Ishikawa (cell line): ENCODE results near the gene HIVEP1.

Experiments used
- CEBPB ChIP-seq: IDR thresholded peaks from 2 replicates; pipeline ENCODE4 v1.6.1; 2012
- CREB1 ChIP-seq: IDR thresholded peaks from 2 replicates; pipeline ENCODE4 v1.6.1; 2012; ENCODE audit warnings: low read depth
- EGR1 ChIP-seq: IDR thresholded peaks from 2 replicates; pipeline ENCODE4 v1.6.1; 2012
- EP300 ChIP-seq: IDR thresholded peaks from 2 replicates; pipeline ENCODE4 v1.6.1; 2012; ENCODE audit warnings: borderline replicate concordance
- FOXM1 ChIP-seq: IDR thresholded peaks from 2 replicates; pipeline ENCODE4 v1.6.1; 2012; ENCODE audit warnings: low read depth, borderline replicate concordance
- NFIC ChIP-seq: IDR thresholded peaks from 2 replicates; pipeline ENCODE4 v1.6.1; 2012
- RAD21 ChIP-seq: IDR thresholded peaks from 2 replicates; pipeline ENCODE4 v1.6.1; 2012; ENCODE audit warnings: low read depth
- TAF1 ChIP-seq: IDR thresholded peaks from 2 replicates; pipeline ENCODE4 v1.6.1; 2012; ENCODE audit warnings: low read depth, mild to moderate bottlenecking
- TCF12 ChIP-seq: IDR thresholded peaks from 2 replicates; pipeline ENCODE4 v1.6.1; 2012; ENCODE audit warnings: low read depth
- TEAD4 ChIP-seq: IDR thresholded peaks from 2 replicates; pipeline ENCODE4 v1.6.1; 2012
- USF1 ChIP-seq: IDR thresholded peaks from 2 replicates; pipeline ENCODE4 v1.6.1; 2012
- YY1 ChIP-seq: IDR thresholded peaks from 2 replicates; pipeline ENCODE4 v1.6.1; 2012; ENCODE audit warnings: low read depth
- ZBTB7A ChIP-seq: IDR thresholded peaks from 2 replicates; pipeline ENCODE4 v1.6.1; 2012; ENCODE audit warnings: low read depth
- TF ChIP-seq, protein P1 (sequence below): IDR thresholded peaks from 2 replicates; pipeline ENCODE4 v1.6.1; 2012
- TF ChIP-seq, protein P2 (sequence below): IDR thresholded peaks from 2 replicates; pipeline ENCODE4 v1.6.1; 2012; ENCODE audit warnings: low read depth, mild to moderate bottlenecking

Gene HIVEP1

GRCh38 chr6:12105271-12105670, 93.2 kb downstream of the HIVEP1 start:
- no peak for TF ChIP-seq TAF1
- TF ChIP-seq USF1: no peak
- no peak for TF ChIP-seq FOXM1
- no peak for TF ChIP-seq ZBTB7A
- TF ChIP-seq TCF12: no peak
- TF ChIP-seq EGR1: no peak
- TF ChIP-seq NFIC: no peak
- TF ChIP-seq, protein P1, sequence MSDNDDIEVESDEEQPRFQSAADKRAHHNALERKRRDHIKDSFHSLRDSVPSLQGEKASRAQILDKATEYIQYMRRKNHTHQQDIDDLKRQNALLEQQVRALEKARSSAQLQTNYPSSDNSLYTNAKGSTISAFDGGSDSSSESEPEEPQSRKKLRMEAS: no peak

- no peak for TF ChIP-seq TAF1
- TF ChIP-seq, protein P1: no peak
- TF ChIP-seq EP300: no peak
- no peak for TF ChIP-seq YY1
- no peak for TF ChIP-seq CEBPB
Measured at GRCh38 chr6:12110523-12111362, 98.6 kb downstream of the HIVEP1 start.

DNA sequence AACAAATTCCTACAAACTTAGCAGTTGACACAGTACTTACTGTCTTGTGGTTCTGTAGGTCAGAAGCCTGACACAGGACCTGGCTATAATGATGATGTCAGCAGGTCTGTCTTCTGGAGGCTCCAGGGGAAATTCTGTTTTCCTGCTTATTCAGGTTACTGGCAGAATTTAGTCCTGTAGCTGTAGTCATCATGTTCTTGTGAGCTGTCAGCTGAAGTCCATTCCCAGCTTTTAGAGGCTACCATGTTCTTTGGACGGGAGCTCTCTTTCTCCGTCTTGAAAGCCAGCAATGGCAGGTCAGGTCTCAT, 99.2 kb downstream of the HIVEP1 start:
- TF ChIP-seq USF1 (no peak), NFIC (no peak), RAD21 (no peak), EGR1 (no peak), TEAD4 (no peak), EP300 (no peak), CREB1 (no peak), ZBTB7A (no peak), CEBPB (no peak), FOXM1 (no peak)
- TF ChIP-seq, protein P2, sequence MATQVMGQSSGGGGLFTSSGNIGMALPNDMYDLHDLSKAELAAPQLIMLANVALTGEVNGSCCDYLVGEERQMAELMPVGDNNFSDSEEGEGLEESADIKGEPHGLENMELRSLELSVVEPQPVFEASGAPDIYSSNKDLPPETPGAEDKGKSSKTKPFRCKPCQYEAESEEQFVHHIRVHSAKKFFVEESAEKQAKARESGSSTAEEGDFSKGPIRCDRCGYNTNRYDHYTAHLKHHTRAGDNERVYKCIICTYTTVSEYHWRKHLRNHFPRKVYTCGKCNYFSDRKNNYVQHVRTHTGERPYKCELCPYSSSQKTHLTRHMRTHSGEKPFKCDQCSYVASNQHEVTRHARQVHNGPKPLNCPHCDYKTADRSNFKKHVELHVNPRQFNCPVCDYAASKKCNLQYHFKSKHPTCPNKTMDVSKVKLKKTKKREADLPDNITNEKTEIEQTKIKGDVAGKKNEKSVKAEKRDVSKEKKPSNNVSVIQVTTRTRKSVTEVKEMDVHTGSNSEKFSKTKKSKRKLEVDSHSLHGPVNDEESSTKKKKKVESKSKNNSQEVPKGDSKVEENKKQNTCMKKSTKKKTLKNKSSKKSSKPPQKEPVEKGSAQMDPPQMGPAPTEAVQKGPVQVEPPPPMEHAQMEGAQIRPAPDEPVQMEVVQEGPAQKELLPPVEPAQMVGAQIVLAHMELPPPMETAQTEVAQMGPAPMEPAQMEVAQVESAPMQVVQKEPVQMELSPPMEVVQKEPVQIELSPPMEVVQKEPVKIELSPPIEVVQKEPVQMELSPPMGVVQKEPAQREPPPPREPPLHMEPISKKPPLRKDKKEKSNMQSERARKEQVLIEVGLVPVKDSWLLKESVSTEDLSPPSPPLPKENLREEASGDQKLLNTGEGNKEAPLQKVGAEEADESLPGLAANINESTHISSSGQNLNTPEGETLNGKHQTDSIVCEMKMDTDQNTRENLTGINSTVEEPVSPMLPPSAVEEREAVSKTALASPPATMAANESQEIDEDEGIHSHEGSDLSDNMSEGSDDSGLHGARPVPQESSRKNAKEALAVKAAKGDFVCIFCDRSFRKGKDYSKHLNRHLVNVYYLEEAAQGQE: no peak
- TF ChIP-seq, protein P1: no peak

GRCh38 chr6:12112540-12113189, 100.6 kb downstream of the HIVEP1 start:
- TF ChIP-seq, protein P1: no peak
- no peak for TF ChIP-seq TEAD4
- TF ChIP-seq FOXM1: no peak
- no peak for TF ChIP-seq RAD21
- TF ChIP-seq, protein P2: no peak

DNA sequence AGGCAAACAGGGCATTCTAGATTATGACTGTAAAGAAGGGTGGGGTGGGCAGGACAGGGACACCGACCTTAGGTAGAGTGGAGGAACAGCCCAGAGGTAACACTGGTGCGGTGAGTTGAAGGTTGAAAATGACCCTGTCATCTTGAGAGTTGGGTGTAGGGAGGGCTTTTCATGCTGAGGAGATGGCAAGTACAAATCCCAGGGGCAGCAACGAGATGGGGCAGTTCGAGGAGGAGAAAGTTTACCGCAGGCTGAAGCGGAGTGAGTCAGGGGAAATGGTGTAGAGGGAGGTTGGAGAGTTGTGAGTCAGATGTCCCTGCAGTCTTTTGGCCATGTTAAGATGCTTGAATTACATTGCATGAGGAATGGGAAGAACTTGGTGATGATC, 101.1 kb downstream of the HIVEP1 start:
- no peak for TF ChIP-seq YY1
- TF ChIP-seq, protein P2: no peak
- no peak for TF ChIP-seq TCF12
- no peak for TF ChIP-seq ZBTB7A
- no peak for TF ChIP-seq TAF1
- no peak for TF ChIP-seq NFIC
- TF ChIP-seq CEBPB: no peak
- TF ChIP-seq, protein P1: no peak
- TF ChIP-seq RAD21: no peak
- no peak for TF ChIP-seq FOXM1
- TF ChIP-seq EGR1: no peak
